HFF-Myc (cell line): Measurements from ENCODE around the gene ITM2A.

ENCODE experiments used
- DNase-seq: peaks from one replicate; pipeline ENCODE4 v3.0.0-alpha.2; 2011; ENCODE audit warnings: low read depth; ENCODE audit errors: extremely low read depth
- H3K4me3 ChIP-seq: replicated peaks from 2 replicates; pipeline ENCODE4 v1.5.1; 2011; ENCODE audit warnings: low read depth, mild to moderate bottlenecking, control low read depth, low read length
- TF ChIP-seq, protein P1 (sequence below): IDR thresholded peaks from 2 replicates; pipeline ENCODE4 v1.5.1; 2012; ENCODE audit warnings: mild to moderate bottlenecking, low read depth, low read length, control low read depth; ENCODE audit errors: missing control alignments

Gene ITM2A

GRCh38 chrX:79330022-79330421, 37.1 kb downstream of the ITM2A start:
- DNase-seq: no peak
- TF ChIP-seq, protein P1, sequence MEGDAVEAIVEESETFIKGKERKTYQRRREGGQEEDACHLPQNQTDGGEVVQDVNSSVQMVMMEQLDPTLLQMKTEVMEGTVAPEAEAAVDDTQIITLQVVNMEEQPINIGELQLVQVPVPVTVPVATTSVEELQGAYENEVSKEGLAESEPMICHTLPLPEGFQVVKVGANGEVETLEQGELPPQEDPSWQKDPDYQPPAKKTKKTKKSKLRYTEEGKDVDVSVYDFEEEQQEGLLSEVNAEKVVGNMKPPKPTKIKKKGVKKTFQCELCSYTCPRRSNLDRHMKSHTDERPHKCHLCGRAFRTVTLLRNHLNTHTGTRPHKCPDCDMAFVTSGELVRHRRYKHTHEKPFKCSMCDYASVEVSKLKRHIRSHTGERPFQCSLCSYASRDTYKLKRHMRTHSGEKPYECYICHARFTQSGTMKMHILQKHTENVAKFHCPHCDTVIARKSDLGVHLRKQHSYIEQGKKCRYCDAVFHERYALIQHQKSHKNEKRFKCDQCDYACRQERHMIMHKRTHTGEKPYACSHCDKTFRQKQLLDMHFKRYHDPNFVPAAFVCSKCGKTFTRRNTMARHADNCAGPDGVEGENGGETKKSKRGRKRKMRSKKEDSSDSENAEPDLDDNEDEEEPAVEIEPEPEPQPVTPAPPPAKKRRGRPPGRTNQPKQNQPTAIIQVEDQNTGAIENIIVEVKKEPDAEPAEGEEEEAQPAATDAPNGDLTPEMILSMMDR: no peak
- no peak overlapping the region for H3K4me3 ChIP-seq

DNA sequence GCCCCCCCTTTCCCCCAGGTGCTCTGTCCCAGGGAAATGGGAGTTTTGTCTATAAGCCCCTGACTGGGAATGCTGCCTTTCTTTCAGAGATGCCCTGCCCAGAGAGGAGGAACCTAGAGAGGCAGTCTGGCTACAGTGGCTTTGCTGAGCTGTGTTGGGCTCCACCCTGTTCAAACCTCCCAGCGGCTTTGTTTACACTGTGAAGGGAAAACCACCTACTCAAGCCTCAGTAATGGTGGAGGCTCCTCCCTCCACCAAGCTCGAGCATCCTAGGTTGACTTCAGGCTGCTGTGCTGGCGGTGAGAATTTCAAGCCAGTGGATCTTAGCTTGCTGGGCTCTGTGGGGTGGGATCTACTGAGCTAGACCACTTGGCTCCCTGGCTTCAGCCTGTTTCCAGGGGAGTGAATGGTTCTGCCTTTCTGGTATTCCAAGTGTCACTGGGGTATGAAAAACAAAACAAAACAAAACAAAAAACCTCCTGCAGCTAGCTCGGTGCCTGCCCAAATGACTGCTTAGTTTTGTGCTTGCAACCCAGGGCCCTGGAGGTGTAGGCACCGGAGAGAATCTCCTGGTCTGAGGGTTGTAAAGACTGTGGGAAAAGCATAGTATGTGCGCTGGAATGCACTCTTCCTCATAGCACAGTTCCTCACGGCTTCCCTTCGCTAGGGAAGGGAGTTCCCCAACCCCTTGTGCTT, 41.7 kb downstream of the ITM2A start:
- TF ChIP-seq, protein P1: no peak
- H3K4me3 ChIP-seq: no peak overlapping the region
- no peak for DNase-seq
